A549 (cell line): ENCODE data around the gene MAPRE3. TPM values are rescaled to one million over a fixed set of nuclear protein-coding genes. Genes with fewer than 3 reads are reported as not detected.
A peak's percentile ranks its signal among the peaks of the same experiment; 100 is the strongest.

Experiments used
- ATAC-seq, 2 experiments: fragments of 200-7000 bp in 1 of 2; fragments of >200 bp in 1 of 2; cut with Nextera tagmentation in 1 of 2; cut with Tn5 transposase in 1 of 2; 3 replicates each; pipeline versions ENCODE4 v1.8.0 to v1.9.1; 2018 to 2020; ENCODE audit warnings: mild to moderate bottlenecking in 1 of 2, moderate library complexity in 1 of 2
- CTCF ChIA-PET: fragments of 300-600 bp; sonication (Branson Sonifier 250); formaldehyde crosslinking; extraction: SDS; loops from one replicate; lab custom pipeline; 2021; ENCODE audit warnings: antibody characterized with exemption, inconsistent platforms; lab: Yijun Ruan, JAX
- POLR2A ChIA-PET: fragments of 350-600 bp; formaldehyde crosslinking; extraction: SDS; loops from one replicate; lab custom pipeline; 2021; ENCODE audit warnings: antibody characterized with exemption, inconsistent platforms; lab: Yijun Ruan, JAX
- DNase-seq, 2 experiments: peaks; one replicate each; pipeline versions ENCODE4 v3.0.0 to v3.0.0-alpha.2; 2011 to 2016; ENCODE audit warnings: low read depth in 1 of 2, low spot score in 1 of 2
- FAIRE-seq: peaks from 2 replicates; lab custom pipeline; 2011; peaks lifted over from hg19 to GRCh38; lab: Jason Lieb, UNC
- H3K27ac ChIP-seq, 2 experiments: fragments of >200 bp; sonication (Bioruptor Twin); formaldehyde crosslinking; 3 replicates each; pipeline ENCODE4 v1.5.1; 2016 to 2017
- H3K4me1 ChIP-seq: fragments of >200 bp; sonication (Bioruptor Twin); formaldehyde crosslinking; 3 replicates; pipeline ENCODE4 v1.6.1; 2016
- H3K4me2 ChIP-seq: fragments of >200 bp; sonication (Bioruptor Twin); formaldehyde crosslinking; 3 replicates; pipeline ENCODE4 v1.6.1; 2016
- H3K4me3 ChIP-seq: fragments of >200 bp; sonication (Bioruptor Twin); formaldehyde crosslinking; 3 replicates; pipeline ENCODE4 v1.5.1; 2016
- H3K9me3 ChIP-seq: fragments of >200 bp; sonication (Bioruptor Twin); formaldehyde crosslinking; 3 replicates; pipeline ENCODE4 v1.6.1; 2016
- ATOH8 ChIP-seq: fragments of 250-450 bp; sonication (Bioruptor Pico); IDR thresholded peaks from 2 replicates; pipeline ENCODE4 v1.5.0; 2020; ENCODE audit warnings: low read depth, mild to moderate bottlenecking, moderate library complexity
- CBX8 ChIP-seq: fragments of 200-600 bp; sonication (generic); IDR thresholded peaks from 2 replicates; pipeline ENCODE4 v1.6.1; 2016
- CEBPB ChIP-seq, 2 experiments: fragments of >200 bp in 1 of 2; sonication (Bioruptor Twin) in 1 of 2; formaldehyde crosslinking in 1 of 2; IDR thresholded peaks; 2 replicates each; pipeline ENCODE4 v1.6.1; 2012 to 2016
- CHD4 ChIP-seq: fragments of 200-600 bp; sonication (generic); IDR thresholded peaks from 2 replicates; pipeline ENCODE4 v1.6.1; 2016; ENCODE audit warnings: antibody characterized with exemption, mild to moderate bottlenecking, borderline replicate concordance
- CTCF ChIP-seq: fragments of >200 bp; sonication (Bioruptor Twin); formaldehyde crosslinking; IDR thresholded peaks from 3 replicates; pipeline ENCODE4 v1.5.1; 2016
- E2F6 ChIP-seq: IDR thresholded peaks from 2 replicates; pipeline ENCODE4 v1.6.1; 2012; ENCODE audit warnings: low read depth, borderline replicate concordance
- ELK1 ChIP-seq: fragments of 150-350 bp; IDR thresholded peaks from 2 replicates; pipeline ENCODE4 v1.6.1; 2014; ENCODE audit warnings: low read depth, mild to moderate bottlenecking, low read length
- FOSB ChIP-seq: fragments of 250-450 bp; sonication (Bioruptor Pico); IDR thresholded peaks from 2 replicates; pipeline ENCODE4 v1.5.0; 2020; ENCODE audit warnings: mild to moderate bottlenecking, moderate library complexity
- FOSL2 ChIP-seq, 2 experiments: fragments of 450-650 bp in 1 of 2; fragments of >200 bp in 1 of 2; sonication (Bioruptor Twin) in 1 of 2; formaldehyde crosslinking; IDR thresholded peaks; 2 replicates each; pipeline versions ENCODE4 v1.5.0 to v1.6.1; 2016 to 2020; ENCODE audit warnings: mild to moderate bottlenecking in 1 of 2, moderate library complexity in 1 of 2
- HDAC2 ChIP-seq: fragments of 200-600 bp; sonication (generic); IDR thresholded peaks from 2 replicates; pipeline ENCODE4 v1.6.1; 2016
- HES2 ChIP-seq: fragments of >200 bp; sonication (Bioruptor Twin); formaldehyde crosslinking; IDR thresholded peaks from 2 replicates; pipeline ENCODE4 v1.6.1; 2016
- JUNB ChIP-seq: fragments of >200 bp; sonication (Bioruptor Twin); formaldehyde crosslinking; IDR thresholded peaks from 2 replicates; pipeline ENCODE4 v1.6.1; 2016
- MAX ChIP-seq: IDR thresholded peaks from 2 replicates; pipeline ENCODE4 v1.6.1; 2012
- NR3C1 ChIP-seq: fragments of >200 bp; sonication (Bioruptor Twin); formaldehyde crosslinking; IDR thresholded peaks from 3 replicates; pipeline ENCODE4 v1.6.1; 2017
- PBX3 ChIP-seq: IDR thresholded peaks from 2 replicates; pipeline ENCODE4 v1.6.1; 2012
- RCOR1 ChIP-seq: fragments of 150-350 bp; IDR thresholded peaks from 2 replicates; pipeline ENCODE4 v1.6.1; 2014; ENCODE audit warnings: antibody characterized with exemption, low read length, low read depth
- TFCP2L1 ChIP-seq: fragments of 250-450 bp; sonication (Bioruptor Pico); IDR thresholded peaks from 2 replicates; pipeline ENCODE4 v1.5.0; 2021; ENCODE audit warnings: mild to moderate bottlenecking
- ZC3H11A ChIP-seq: fragments of 450-650 bp; IDR thresholded peaks from 2 replicates; pipeline ENCODE4 v1.6.1; 2014; ENCODE audit warnings: antibody characterized with exemption, mild to moderate bottlenecking
- WGBS: methylation state at CpG from one replicate; pipeline ENCODE4 v1.1.6; 2017; ENCODE audit errors: missing lambda C conversion rate; 5-methylcytosine and 5-hydroxymethylcytosine counted together
- polyA plus RNA-seq, 4 experiments: library from polyadenylated mRNA; depleted of rRNA in 3 of 4; stranded (reverse); fragments of >200 nt; fragmentation: RNase III in 1 of 4; extraction: RNeasy Plus Mini Kit Qiagen cat#74134 plus additional on column Dnase treatment in 1 of 4; gene quantifications; 2 replicates in 3 of 4; 3 replicates in 1 of 4; pipeline ENCODE4 v1.2.3, GENCODE V29; 2011 to 2017
- TF ChIP-seq, protein P1 (sequence below): fragments of >200 bp; sonication (Bioruptor Twin); formaldehyde crosslinking; IDR thresholded peaks from 3 replicates; pipeline ENCODE4 v1.6.1; 2016

Gene MAPRE3
- polyA plus RNA-seq, 2 of the 4 experiments (the other 2 are of a cell fraction) = 12.1 to 21.5 TPM

- TF ChIP-seq MAX (no peak), TFCP2L1 (CRISPR knock-in tag) (no peak)
- TF ChIP-seq, all 56 proteins: peak for 0
Measured at GRCh38 chr2:27000228-27000627, 29.8 kb downstream of the MAPRE3 start (continued).

DNA sequence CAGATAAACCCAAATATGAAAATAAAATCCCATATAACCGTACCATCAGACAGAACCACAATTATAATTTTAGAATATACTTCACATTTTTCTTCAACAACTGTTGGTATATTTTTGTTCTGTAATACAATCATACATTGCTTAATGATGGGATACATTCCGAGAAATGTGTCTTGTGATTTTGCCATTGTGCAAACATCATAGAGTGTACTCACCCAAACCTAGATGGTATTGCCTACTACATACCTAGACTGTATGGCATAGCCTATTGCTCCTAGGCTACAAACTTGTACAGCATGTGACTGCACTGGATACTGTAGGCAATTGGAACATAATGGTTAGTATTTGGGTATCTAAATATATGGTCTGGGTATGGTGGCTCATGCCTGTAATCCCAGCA, 30.6 kb downstream of the MAPRE3 start:
- ATAC-seq (no peak), FAIRE-seq (no peak), DNase-seq (no peak)
- ChIA-PET POLR2A (no interaction called here), CTCF (interaction anchor here (0.8 to 1.0 kb wide), 3 partner anchors 16 to 39 kb away, joined by 3 read pairs; no protein-coding TSS in a partner anchor)
- no peak for TF ChIP-seq CBX8
- TF ChIP-seq CEBPB (IDR thresholded peaks at IDR 0.05) = no peak
- TF ChIP-seq ZC3H11A = no peak
- TF ChIP-seq HES2 = no peak
- no peak for TF ChIP-seq CTCF
- Histone ChIP-seq H3K4me1 (peaks cover 7% of the 10 kb centered on the region; the same call in 1 of the 3 replicates), H3K4me2 (no peak overlapping the region), H3K27ac (no peak overlapping the region), H3K4me3 (no peak overlapping the region), H3K9me3 (no peaks in the 10 kb centered on the region)
- WGBS = 91% methylated on average over 2 of the region's 2 CpGs

- CTCF ChIA-PET = interaction anchor here (3.8 kb wide), 1 partner anchor 15 kb away, joined by 28 read pairs; no protein-coding TSS in a partner anchor
- no peak overlapping the region for H3K27ac ChIP-seq
- peak; percentile 35 to 45; a peak in 3 of 6 replicates for ATAC-seq
- TF ChIP-seq E2F6 (no peak), NR3C1 (no peak), JUNB (no peak), PBX3 (no peak), RCOR1 (no peak), ATOH8 (CRISPR knock-in tag) (no peak), CEBPB (IDR thresholded peaks at IDR 0.05) (no peak), CBX8 (no peak), HDAC2 (no peak), CTCF (no peak), FOSL2 (IDR thresholded peaks at IDR 0.05) (no peak), FOSL2 (CRISPR knock-in tag; IDR thresholded peaks at IDR 0.05) (no peak), ELK1 (no peak), CHD4 (no peak), FOSB (no peak), MAX (no peak)
- TF ChIP-seq, protein P1, sequence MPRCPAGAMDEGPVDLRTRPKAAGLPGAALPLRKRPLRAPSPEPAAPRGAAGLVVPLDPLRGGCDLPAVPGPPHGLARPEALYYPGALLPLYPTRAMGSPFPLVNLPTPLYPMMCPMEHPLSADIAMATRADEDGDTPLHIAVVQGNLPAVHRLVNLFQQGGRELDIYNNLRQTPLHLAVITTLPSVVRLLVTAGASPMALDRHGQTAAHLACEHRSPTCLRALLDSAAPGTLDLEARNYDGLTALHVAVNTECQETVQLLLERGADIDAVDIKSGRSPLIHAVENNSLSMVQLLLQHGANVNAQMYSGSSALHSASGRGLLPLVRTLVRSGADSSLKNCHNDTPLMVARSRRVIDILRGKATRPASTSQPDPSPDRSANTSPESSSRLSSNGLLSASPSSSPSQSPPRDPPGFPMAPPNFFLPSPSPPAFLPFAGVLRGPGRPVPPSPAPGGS = no peak
Measured at GRCh38 chr2:27001950-27002349, 31.5 kb downstream of the MAPRE3 start.

More at GRCh38 chr2:27001950-27002349, 31.5 kb downstream of the MAPRE3 start:
- Histone ChIP-seq H3K4me3 (no peak overlapping the region), H3K4me1 (peaks cover 7% of the 10 kb centered on the region; the same call in 1 of the 3 replicates), H3K9me3 (no peaks in the 10 kb centered on the region), H3K4me2 (no peak overlapping the region)
- POLR2A ChIA-PET = no interaction called here
- no peak for FAIRE-seq
- 44% methylated on average over 5 of the region's 5 CpGs for WGBS
- no peak for DNase-seq
